Activated T-helper 1 cell treated with anti-CD3 and anti-CD28 coated beads, Interleukin-2, amount 50 U/mL, for 16 hours (primary cell): ENCODE results near the gene TANGO2.

Experiments used
- DNase-seq, 2 donors: peaks; one replicate each; pipeline ENCODE4 v3.0.0-alpha.2; 2020; ENCODE audit warnings: low read depth in 1 of 2, low spot score in 1 of 2

Gene TANGO2

DNA sequence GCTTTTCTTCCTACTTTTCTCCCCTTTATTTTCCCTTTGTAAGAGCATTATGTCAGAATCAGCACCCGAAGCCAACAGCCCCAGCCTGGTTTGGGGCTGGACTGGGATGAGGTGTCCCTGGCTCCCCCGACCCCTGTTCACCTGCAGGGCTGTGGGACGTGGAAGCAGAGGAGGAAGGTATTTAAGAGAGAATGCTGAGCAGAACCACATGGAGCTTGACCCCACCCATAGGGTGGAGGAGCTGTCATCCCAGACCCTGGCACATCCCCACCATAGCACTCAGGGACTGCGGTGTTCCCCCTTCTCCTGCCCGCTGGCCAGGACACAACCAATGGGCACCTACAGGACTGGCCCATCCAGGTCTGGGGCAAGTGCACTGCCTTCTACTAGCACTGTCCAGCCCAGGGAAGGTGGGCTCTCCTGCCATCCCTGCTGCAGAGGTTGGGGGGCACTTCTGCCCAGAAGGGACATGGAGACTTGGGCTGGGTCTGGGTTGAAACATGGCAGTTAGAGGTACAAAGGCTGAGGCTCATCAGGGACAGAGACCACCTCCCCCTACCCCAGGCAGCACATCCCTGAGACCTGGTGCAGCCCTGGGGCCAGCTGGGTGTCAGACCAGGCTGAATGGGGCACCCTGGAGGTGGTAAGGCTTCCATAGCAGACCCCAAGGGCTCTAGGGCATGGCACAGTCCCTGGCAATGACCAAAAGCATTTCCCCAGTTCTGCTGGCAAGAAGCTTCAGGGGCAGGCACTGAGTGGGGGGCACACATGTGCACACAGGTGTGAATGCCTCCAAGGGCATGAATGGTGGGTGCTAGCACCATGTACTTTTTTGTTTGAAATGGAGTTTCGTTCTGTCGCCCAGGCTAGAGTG lies 19.7 kb downstream of the TANGO2 start:
- no peak for DNase-seq

DNA sequence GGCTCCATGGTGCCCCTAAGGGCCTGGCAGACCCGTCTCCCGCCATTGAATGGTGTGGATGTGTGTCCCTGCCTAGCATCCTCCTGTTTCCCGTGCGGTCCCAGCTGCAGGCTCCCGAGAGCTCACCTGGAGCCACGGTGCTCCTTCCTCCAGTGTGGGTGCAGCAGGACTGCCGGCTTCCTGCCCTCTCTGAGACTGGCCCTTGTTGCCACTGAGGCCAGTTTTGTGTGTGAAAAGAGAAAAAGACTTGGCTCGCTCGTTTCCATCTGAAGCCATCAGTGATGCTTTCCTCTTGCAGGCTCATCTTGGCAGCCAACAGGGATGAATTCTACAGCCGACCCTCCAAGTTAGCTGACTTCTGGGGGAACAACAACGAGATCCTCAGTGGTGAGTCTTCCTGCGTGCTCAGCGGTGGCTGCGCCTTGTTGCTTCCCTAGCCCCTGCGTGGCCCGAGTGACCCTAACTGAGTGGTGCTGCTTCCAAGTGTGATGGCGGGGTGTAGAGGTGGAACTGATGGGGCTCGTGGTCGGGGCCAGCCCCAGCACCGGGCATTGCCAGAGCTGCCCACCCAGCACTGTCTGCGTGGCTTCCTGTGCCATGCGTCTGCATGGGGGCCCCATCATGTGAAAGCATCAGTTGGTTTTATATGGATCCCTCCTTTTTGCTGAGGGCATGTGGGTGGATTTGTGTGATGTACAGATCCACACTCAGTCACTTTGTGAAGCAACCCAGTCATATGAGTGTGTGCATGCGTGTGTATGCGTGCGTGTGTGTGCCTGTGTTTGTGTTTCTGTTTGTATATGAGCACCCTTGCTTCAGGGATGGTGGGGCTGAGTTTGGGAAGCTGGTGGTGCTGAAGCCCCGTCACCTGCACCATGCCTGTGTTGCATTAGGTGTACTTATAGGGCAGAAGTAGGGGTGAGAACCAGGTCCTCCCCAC lies 22.4 kb downstream of the TANGO2 start:
- DNase-seq, result no peak

DNA sequence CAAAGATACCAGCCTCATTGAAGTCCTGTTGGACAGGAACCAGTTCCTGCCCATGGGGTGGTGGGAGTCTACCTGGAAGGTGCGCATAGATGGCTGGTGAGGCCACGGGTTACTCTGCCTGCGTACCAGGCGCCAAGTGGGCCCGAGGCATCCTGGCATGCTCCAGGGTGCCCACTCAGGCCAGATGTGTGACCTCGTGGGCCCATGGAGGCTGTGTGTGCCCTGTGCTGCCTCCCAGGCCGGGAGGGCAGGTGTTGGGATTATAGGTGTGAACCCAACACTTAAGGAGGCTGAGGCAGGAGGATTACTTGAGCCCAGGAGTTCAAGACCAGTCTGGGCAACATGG lies 23.1 kb downstream of the TANGO2 start:
- DNase-seq, result no peak

DNA sequence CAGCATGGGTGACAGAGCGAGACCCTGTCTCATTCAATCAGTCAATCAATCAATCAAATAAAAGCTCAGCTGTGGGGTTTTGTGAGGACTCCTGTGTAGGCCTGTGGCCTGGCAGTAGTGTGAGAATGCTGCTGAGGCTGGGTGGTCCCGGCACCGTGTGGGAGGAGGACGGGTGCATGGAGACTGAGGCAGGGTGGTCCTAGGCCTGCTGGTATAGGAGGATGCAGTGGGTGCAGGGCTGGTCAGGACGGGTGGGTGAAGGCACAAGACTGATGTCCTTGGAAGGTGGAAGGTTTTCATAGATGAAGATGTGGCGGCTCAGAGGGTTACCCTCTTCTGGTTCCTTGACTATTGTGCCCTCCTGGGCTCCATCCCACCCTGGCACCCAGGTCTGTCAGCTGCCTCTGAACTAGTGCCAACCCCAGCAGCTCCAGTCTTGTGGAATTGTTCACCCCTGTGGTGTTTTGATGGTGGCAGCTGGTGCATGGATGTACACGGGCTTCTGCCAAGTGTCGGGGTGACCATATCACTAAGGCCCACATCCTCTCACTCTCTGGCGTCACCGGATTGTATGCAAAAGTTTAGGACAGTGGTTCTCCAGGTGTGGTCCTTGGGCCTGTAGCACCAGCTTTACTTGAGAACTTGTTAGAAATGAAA lies 23.7 kb downstream of the TANGO2 start:
- no peak for DNase-seq

DNA sequence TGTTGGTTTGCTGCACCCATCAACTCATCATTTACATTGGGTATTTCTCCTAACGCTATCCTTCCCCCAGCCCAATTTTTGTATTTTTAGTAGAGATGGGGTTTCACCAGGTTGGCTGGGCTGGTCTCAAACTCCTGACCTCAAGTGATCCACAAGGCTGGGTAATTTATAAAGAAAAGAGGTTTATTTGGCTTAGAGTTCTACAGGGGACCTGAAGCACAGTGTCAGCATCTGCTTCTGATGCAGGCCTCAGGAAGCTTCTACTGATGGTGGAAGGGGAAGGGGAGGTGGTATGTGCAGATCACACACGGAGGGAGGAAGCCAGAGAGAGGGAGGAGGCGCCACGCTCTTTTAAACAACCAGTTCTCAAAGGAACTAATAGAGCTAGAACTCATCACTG lies 25.8 kb downstream of the TANGO2 start:
- no peak for DNase-seq

DNA sequence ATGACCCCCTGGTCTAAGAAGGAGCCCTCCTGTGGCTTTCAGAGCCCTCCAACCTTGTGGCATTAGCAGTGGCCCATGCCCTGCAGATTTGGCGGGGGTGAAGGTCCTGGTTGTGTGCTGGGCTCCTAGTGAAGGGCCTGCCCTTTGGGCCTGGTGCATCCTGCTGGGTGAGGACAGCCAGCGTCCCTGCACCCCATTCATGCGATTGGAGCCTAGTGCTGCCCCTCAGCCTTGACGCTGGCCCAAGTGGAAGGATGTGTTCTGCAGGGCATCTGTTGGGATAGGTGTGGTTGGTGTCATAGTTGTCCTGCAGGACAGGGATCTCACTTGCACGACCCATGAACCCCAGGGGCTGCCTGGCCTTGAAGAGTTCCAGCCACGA lies 31.0 kb downstream of the TANGO2 start:
- no peak for DNase-seq

DNA sequence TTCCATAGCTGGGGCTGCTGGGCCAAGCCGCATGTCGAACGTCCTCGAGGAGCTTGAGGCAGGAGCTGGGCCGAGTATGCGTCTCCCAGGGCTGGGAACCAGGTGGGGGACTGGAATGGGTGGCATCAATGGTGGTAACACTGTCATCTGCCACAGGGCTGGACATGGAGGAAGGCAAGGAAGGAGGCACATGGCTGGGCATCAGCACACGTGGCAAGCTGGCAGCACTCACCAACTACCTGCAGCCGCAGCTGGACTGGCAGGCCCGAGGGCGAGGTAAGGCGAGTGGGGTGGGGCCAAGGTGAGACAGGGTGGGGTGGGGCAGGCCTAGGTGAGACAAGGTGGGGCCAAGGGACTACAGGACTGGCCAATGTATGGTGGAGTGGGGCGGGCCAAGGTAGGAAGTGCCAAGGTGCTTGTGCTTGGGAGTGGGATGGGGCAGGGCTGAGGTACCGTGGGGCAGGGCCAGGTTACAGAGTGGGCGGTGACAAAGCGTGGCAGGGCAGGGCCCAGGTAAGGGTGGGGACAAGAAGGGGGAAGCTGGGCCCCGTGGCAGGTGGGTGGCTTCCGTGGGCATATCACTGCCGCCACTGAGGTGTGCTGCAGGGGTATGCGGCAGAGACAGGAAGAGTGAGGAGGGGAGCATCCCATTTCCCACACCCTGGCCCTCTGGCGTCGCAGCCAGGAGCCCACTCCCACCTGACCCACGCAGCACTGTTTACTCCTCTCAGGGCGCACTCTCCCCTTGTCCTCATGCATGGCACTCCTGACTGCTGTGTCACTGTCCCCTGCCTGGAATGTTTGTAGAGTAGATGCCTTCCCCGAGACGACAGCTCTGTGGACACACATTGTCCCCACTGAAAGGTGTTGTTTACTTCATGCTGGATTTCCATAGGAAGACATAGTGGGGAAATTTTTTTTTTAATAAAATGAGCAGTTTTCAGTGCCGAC lies 31.7 kb downstream of the TANGO2 start:
- DNase-seq, result no peak

DNA sequence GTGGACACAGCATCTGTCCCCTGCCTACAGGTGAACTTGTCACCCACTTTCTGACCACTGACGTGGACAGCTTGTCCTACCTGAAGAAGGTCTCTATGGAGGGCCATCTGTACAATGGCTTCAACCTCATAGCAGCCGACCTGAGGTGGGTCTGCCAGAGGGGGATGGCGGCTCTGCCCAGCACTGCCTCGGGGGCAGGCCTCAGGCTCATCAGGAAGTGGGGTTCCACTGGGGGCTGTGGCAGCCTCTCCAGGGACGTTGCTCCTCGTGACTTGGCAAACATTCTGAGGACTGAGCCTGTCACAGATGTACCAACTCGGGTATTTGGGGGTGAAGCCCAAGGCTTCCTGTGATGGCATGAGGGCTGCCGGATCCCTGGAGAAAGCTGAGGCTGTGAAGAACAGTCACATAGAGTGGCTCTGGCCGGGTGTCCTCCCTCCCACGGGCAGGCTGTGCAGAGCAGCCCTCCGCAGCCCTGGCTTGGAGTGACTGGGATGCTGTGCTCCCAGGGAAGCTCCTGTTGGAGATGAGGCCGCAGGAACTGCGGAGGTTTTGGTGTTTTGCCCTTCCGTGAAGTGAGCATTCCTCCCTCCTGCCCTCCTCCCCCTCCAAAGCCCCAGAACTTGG lies 32.6 kb downstream of the TANGO2 start:
- no peak for DNase-seq

DNA sequence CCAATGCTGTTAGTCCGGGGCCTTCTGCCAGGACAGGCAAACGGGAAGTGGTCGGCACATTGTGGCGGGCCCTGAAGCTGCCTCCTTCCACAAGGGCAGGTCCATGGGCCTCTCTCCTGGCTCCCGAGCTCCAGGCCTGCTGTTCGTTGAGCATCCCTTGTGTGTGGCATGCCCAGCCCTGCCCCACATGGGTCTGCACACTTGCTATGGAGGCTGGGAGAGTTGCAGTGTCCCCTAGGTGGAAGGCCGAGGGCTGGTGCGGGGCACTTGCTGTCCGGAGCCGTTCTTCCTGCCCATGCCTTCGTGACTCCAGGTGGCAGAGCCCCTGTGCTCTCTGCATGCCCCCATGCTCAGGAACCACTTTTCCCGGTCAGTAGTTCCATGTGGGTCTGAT lies 33.1 kb downstream of the TANGO2 start:
- no peak for DNase-seq

DNA sequence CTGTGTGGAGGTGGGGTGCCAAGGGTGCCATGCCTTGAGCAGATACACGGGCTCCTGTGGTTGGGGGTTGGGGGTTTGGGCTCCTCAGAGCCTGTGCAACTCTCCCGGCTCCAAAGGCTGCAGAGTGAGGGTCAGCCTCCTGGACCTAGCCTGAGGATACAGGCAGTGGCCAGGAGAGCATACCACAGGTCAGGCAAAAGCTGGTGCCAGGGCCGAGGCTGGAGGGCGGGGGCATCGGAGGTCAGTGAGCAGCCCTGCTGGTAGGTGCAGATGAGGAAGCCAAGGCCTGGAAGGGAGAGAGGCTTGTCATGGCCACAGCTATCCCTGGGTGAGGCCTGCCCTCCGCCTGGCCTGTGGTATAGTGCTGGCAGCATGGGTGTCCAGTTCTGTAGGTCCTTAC lies 33.6 kb downstream of the TANGO2 start:
- no peak for DNase-seq

DNA sequence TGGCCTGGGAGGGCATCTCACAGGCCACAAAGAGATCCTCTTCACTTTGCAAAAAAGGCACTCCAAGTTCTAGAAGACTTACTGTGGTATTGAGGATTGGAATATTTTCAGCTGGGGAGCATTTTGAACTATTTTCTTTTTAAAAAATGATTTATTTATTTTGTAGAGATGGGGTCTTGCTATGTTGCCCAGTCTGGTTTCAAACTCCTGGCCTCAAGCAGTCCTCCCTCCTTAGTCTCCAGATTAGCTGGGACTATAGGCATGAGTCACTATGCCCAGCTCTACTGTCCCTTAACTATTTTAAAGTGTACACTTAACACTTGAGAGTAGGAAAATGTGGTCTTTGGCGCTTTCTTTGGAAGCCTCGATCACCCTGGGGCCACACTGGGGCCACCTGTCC lies 34.2 kb downstream of the TANGO2 start:
- DNase-seq, result no peak

DNA sequence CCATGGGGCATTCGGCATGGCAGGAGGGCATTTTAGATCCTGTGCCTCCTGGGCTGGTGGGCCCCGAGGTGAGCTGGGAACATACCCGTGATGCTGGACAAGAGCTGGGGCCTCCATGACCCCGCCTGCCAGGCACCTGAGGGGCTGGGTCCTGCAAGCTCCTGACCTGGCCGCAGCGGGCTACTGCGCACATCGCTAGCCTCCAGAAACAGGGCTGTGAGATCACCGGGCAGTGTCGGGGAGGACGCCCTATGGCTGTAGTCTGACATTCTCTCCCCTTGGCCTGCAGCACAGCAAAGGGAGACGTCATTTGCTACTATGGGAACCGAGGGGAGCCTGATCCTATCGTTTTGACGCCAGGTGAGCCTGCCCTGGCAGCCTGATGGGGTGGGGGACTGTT lies 34.7 kb downstream of the TANGO2 start:
- no peak for DNase-seq

DNA sequence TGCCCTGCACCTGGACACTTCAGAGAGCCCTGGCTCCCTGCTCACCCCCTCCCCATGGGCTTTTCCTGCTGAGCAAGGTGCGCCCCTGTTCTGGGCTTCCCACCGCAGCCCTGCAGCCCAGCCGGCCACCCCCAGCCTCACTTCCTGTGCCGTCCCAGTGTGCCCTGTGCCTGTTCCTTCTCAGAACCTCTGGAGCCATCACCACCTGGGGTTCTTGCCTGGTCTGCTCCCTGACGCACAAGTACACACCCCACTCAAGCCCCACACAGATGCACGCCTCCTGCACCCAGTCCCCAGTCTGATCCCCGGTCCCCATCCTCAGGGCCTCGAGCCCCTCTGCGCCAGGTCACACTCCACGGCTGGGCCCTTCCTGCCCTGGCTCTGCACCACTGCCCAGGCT lies 35.3 kb downstream of the TANGO2 start:
- DNase-seq, result no peak

DNA sequence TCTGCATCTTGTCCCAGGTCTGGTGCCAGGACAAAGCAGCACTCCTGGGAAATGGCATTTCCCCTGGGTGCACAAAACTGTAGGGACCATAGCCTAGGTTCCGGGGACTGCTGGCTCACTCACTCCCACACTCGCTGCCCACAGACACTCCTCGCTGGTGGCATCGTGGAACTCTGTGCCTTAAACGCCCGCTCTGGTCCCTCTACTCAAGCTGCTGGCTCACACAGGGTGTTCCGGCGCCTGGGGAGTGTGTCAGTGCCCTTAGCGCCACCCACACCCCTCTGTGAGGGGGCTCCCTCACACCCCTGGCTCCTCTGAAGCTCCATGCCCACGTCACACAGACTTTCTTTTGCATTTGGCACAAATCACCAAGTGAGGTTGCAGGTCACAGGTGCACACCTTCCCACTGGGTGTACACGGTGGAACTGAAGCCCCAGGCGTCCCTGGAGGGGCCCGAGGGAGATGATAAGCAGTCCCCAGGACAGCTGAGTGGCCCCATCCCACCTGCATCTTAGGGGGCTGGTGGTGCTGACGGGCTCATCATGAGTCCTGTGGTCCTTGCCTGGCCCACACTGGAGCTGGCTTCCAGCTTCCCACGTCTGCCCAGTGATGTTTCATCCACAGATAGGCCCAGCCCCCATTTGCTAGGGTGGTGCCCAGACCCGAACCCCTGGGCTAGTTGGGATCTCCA lies 35.9 kb downstream of the TANGO2 start:
- DNase-seq, result no peak

DNA sequence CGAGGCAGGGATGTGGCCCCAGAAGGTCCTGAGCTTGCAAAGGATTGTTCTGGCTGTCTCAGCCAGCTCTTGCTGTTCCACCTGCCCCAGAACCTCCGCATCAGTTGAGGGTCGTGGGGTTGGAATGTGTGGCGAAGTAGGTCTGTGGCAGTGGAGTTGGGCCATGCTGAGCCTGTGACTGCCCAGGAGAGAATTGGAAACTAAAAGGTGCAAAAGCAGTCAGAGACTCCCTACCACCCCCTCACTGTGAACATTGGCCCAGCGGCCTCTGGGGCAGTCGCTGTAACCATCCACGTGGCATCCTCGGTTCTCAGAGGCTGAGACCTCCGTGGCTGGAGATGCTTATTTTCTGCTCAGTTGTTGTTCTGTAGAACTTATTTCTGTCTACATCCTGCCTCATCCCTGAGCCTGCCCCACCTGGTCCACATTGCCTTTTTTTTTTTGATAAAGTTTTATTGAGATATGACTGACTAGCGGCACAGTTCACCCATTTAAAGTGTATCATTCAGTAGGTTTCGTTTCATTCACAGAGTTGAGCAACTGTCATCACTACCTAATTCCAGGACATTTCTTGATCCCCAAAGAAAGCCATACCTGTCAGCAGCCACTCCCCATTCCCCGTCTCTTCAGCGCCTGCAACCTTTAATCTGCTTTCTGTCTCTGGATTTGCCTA lies 36.8 kb downstream of the TANGO2 start:
- no peak for DNase-seq

DNA sequence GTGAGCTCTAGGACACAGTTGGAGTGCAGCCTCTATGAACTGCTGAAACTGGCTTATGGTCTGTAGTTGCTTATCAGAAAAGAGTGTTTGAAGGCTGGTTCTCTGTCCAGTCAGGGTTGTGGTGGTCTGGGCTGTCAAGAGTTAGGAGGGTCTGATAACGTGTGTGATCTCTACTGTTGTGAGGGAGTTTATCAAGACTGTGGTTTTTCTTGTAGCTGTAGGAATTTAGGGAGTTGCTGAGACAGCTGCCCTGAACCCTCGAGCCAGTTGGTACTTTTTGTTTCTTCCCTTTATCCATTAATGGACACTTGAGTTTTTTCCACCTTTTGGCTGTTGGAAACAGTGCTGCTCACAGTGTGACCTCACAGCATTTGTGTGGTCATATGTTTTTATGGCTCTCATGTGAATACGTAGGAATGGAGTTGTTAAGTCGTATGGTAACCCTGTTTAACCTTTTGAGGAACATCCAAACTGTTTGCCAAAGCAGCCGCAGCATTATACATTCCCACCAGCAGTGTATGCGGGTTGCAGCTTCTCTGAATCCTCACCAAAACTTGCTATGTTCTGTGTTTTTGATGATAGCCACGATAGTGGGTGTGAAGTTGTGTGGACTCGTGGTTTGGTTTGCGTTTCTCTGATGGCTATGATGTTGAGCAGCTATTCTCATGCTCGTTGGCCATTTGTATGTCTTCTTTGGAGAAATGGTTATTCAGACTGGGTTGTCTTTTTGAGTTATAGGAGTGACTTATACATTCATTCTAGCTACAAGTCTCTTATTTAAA lies 38.3 kb downstream of the TANGO2 start:
- no peak for DNase-seq

DNA sequence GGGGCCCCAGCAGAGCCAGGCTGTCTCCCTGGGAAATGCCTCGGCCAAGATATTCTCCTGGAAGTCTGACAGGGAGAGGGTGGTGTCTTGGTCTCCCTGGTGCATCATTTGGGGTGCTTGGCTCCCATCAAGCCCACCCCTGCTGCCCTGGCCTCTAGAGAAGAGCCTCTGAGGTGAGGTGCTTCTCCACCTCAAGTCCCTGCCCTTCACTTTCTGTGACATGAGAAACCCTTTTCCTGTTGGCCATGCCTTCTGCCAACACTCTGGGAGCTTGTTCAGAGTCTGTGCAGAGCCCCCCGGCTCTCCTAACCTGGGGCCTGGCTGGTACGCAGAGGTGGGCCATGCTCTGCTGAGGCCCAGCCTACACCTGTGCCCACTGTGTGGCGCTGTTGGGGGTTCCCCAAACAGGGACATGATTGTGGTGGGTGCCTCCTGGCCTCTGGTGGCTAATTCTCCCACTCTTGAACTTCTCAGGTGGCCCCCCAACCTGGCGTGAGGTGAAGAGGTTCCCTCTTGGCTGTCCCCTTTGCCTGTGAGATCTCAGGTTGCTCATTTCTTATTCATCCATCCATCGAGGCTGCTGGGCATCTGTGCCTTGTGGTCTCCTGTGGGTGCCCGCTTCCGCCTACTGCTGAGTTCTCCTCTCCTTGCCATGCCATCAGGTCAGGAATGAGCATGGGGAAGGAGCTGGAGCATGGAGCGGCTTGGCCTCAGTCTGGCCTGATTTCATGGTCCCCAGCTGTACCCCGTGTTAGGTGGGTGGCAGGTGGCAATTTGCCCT lies 40.0 kb downstream of the TANGO2 start:
- no peak for DNase-seq

DNA sequence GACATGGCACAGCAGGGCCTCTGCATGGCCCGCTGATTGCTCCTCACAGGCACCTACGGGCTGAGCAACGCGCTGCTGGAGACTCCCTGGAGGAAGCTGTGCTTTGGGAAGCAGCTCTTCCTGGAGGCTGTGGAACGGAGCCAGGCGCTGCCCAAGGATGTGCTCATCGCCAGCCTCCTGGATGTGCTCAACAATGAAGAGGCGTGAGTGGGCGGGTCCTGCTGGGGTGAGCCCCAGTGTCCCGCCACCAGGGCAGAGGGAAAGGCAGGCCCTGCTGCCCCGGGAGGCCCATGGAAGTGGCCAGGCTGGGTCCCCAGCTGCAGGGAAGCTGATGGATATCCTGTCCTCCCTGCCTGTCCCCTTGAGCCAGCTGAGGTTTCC lies 40.6 kb downstream of the TANGO2 start:
- no peak for DNase-seq
